ENCODE data around the gene KRTAP5-8.
"Not testable (repeated sequence)": the region's sequence is repeated elsewhere in the genome, so short reads cannot be mapped to it uniquely, and the experiment has no call there.

The KRTAP5-8 gene

DNA sequence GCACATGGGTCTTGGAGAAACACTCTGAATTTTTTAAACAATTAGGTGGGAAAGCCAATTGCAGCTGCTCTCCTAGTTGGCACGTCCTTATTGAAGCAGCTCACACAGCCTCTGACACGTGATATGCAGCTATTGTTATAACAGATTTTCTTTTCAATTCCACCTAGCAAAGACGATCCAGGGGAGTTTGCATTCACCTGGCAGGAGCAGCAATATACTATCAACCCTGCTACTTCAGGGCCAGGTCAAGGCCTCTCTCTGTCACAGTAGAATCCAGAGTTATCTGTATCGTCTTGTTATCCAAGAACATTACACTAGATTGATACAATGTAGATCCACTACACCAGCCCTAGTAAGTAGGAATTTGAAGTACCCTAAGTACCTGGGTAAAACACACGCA lies 36.6 kb downstream of the KRTAP5-8 start:
- DNase-seq (ENCODE audit: low spot score): no peak

DNA sequence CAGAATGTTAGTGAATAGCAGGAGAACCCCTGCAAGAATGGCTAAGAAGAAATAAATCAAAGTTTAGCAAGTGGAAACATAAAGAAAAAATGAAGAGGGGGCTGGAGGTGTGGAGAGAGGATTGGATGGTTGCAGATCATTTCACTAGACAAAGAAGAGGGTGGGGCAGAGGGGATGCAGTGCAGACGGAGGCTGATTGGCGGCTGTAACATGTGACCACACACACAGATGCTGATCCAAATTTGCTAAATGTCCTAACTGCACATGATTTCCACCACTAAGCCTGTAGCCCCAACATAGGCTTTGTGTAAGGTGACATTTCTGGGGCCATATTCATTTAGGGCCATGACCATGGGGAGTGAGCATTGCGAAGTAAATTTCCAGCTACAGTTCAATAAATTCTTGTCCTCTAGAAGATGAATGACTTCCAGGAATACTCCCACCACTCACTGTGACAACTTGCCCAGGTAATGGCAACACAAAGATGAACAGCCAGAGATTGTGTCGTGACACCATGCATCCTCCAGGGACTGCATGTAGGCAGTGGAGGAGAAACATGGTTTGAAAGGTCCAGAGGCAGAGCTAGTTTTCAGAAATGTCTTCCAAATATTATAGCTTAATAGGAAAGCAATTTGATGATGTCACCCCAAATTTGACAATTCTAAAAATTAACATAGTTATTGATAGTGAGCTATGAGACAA lies 38.0 kb downstream of the KRTAP5-8 start:
- DNase-seq (ENCODE audit: low spot score): no peak

DNA sequence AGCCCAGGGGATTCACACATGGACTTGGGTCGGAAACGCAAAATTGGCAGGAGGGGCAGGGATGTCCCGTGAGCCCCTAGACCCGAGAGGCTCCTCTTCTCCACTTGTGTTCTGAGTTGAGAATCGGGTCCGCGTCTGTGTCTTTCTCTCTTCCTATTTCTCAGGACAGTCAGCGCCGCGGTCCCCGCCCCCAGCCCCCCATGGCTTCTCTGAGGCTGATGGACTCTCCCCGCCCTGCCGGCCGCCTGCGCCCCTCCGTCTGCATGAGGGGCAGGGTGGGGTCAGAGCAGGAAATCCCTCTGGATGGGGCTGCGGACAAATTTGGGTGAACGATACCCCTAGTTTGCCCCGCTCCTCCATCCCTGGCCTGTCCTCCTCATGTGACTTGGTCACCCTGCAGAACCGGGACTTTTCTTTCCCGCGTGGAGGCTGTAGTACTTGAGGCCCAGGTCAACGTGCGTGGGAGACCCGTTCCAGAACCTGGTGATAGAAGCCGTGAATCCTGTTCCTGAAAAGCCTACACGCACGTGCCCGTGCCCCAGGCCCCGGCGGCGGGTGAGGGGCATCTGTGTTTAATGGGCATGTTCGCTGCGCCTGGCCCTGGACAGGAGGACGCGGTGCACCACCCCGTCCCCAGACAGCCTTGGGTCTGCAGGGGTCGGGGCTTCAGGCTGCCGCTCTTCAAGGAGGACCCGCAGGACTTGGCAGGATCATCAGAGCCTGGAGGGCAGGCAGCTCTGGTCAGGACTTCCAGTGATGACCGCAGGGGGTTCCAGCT lies 39.1 kb downstream of the KRTAP5-8 start:
- DNase-seq (ENCODE audit: low spot score): not testable (repeated sequence)

DNA sequence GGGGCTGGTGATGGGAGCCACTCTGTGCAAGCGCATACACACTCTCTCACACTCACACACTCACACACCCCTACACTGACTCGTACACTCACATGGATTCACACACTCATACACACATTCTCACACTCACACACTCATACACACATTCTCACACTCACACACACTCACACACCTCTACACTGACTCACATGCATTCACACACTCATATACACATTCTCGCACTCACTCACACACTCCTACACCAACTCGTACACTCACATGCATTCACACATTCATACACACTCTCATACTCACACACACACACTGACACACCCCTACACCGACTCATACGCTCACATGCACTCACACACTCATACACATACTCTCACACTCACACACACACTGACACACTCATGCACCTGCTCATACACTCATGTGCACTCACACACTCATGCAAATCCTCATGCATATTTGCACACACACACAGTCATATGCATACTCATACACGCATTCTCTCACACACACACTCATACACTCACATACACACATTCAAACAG lies 39.7 kb downstream of the KRTAP5-8 start:
- DNase-seq (ENCODE audit: low spot score): no peak

DNA sequence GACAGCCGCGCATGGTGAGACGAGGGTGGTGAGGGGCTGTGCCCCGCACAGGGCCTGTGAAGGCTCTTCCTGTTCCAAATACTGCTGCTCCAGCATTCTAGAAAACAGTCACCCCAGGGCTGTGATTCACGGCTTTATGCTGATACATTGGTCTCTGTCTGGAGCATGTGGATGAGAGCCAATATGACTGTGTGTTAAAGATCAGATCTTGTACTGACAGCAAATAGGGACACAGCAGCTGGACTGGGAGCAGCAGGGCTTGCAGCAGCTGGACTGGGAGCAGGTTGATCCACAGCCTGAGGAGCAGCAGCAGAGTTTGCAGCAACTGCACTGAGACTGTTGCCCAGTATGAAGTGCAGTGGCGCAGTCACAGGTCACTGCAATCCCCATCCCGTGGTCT lies 41.7 kb downstream of the KRTAP5-8 start:
- not testable (repeated sequence) for DNase-seq (ENCODE audit: low spot score)

DNA sequence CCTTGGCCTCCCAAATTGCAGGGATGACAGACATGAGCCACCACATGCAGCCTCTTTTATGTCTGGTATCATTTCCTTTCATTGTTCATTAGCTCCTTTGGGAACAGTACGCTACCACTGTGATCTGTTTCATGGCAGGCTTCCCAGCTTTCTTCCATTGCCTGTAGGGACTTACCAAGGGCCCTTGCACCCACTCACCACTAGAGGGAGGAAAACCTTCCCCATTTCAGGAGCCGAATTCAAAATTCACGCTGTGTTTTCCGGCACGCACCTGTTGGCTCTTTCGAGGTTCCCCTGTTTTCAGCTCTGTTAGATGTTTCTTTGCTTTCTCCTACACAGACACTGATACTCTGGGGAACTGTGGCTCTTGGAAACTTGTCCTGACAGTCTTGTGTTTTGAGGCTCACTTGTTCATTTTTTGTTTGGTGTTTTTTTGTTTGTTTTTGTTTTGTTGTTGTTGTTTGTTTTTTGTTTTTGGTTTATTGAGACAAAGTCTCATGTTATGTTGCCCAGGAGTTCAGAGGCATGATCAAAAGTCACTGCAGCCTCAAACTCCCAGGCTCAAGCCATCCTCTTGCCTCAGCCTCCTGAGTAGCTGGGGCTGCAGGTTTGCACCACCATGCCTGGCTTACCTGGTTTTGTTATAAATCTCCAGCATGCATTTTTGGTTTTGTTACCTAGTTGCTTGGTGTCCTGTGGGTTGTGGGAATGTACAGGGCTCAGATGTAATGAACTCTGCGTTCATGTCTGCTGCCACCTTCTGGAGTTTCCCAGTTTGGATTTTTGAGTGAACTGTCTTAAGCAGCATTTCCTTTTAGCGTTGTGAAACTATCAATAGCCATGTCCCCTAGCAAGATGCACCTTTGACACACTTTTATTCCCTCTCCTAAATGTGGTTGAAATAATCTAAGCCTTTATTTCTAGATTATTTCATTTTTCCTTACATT lies 42.5 kb downstream of the KRTAP5-8 start:
- peak; percentile 70 for DNase-seq (ENCODE audit: low spot score)

DNA sequence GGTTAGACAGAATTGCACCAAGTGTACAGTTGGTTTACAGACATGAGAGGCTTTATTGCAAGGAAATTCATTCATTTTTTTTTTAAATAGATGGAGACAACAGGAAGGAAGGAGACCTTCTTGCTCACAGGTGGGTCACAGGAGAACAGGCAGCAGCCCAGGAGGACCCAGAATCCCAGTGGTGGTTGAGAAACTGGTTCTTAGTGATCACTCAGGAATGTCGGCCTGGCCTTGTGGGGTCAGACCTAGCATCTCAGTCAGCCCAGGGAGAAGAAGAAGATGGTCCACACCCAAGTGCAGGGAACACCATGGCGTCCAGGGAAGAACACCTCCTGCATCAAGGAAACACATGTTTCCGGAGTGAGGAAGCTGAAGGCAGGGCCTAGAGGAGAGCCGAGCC lies 44.0 kb downstream of the KRTAP5-8 start:
- DNase-seq (ENCODE audit: low spot score): no peak

DNA sequence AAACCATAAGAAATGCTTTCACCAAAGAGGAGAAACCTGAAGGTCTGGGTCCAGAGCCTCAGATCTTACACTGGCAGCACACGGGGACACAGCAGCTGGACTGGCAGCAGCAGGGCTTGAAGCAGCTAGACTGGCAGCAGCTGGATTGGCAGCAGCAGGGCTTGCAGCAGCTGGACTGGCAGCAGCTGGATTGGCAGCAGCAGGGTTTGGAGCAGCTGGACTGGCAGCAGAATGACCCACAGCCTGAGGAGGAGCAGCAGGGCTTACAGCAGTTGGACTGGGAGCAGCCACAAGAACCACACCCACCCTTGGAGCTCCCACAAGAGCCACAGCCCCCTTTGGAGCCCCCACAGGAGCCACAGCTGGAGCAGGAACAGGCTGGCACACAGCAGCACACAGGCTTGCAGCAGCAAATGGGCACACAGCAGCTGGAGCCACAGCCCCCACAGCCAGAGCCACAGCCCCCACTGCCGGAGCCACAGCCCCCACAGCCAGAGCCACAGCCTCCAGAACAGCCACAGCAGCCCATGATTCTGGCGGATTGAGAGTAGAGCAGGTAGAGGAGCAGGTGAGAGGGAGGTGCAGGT lies 44.6 kb downstream of the KRTAP5-8 start, which contains the start of gene KRTAP5-11:
KRTAP5-11 (minus strand) TSS at position 567 of the 587 bp plus-strand sequence; CDS start at position 529, 38 bp downstream.
- DNase-seq (ENCODE audit: low spot score): no peak

DNA sequence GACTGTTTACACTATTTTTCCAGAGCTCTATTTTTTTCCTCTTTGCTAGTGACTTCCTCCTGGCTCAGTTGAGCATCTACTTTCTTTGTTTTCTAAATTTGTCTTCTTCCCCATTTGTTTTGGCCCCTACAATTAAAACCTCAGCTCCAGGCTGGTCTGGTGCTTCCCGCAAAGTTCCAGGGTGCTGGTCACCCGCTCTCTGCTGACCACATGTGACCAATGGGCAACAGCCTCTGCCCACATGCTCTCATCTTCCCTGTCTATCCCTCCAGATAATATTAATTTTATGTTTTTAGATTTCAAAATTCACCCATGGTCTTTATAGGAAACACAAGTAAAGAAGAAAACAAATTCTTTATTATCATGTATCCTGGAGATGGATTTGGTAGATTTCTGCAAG lies 45.1 kb downstream of the KRTAP5-8 start:
- DNase-seq (ENCODE audit: low spot score): not testable (repeated sequence)

DNA sequence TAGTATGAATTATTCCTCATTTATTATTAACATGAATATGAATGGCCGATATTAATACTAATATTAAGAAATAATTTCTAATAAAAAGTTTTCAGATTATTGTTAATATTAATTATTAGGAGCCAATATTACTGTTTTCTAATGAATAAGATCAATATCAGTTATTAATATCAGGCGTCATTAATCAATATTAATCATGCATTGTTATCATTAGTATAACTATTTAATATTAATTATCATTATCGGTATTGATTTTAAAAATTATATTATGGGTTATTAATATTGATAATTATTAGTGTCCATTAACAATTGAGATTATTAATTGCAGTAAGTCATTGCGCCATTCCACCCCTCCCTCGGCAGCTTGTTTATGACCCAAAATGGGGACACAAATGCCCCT lies 47.8 kb downstream of the KRTAP5-8 start:
- DNase-seq (ENCODE audit: low spot score): not testable (repeated sequence)

DNA sequence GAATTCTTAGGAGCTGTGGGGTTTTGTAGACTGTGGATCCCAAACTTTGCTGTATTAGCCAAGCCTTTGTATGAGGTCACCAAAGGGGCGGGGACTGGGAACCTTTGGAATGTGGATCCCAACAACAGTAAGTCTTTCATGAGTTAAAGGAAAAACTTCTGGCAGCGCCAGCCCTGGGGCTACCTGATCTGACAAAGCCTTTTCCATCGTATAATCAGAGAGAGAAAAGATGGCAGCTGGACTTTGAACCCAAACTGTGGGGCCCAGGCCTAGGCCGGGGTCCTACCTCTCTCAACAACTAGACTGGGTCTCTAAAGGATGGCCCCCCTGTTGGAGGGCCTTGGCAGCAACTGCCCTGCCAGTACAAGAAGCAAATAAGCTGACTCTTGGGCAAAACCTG lies 50.5 kb downstream of the KRTAP5-8 start:
- DNase-seq (ENCODE audit: low spot score): not testable (repeated sequence)

All from globus pallidus (tissue), 1 donor.